ENCODE results near the gene RBMXL3. TPM values are rescaled to one million over a fixed set of nuclear protein-coding genes. Genes with fewer than 3 reads are reported as not detected.

The RBMXL3 gene
- total RNA-seq, 2 experiments from 2014 or later: not detected

DNA sequence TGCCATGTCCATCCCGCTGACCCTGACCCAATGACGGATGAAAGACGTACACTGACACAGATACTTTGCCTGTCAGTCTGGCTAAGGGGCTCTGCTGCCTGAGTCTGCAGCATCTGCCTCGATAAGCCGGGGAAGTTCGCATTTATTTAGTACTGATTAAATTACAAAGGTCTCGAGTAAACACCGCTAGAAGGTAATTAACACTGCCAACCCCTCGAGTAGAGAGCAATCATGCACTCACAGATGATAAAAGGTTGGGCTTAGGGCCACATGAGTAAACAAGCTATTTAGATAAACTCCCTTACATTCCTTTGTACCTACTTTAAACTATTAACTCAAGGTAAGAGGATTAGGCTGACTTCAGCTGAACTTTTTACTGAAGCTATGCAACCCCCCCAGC is 16.0 kb upstream of the RBMXL3 start:
- CTCF ChIA-PET: no interaction called here
- Mint-ChIP-seq H3K27me3 (no peaks in the 10 kb centered on the region), H3K9me3 (no peaks in the 10 kb centered on the region), H3K4me1 (ENCODE audit: low read depth) (no peaks in the 10 kb centered on the region), H3K36me3 (ENCODE audit: low read depth) (no peaks in the 10 kb centered on the region), H3K4me3 (no peak overlapping the region), H3K27ac (no peak overlapping the region)
- TF ChIP-seq CTCF (IDR thresholded peaks at IDR 0.05): no peak
- no peak overlapping the region for H3K27ac ChIP-seq (ENCODE audit: low read depth in 1 of 2, low read length in 2 of 2)
- intact Hi-C loops (cut with DNase I, micrococcal nuclease): no loop called here
- DNase-seq (no peak), ATAC-seq (ENCODE audit: poor library complexity) (no peak)
- H3K27me3 ChIP-seq (ENCODE audit: control insufficient read depth in 1 of 2, insufficient read depth in 2 of 2, low read length in 2 of 2): no peaks in the 10 kb centered on the region
- no peaks in the 10 kb centered on the region for H3K36me3 ChIP-seq (ENCODE audit: insufficient read depth, low read length)
- POLR2A ChIA-PET: no interaction called here
- H3K4me1 ChIP-seq (ENCODE audit: insufficient read depth, low read length): no peaks in the 10 kb centered on the region
- H3K9me3 ChIP-seq (ENCODE audit: control insufficient read depth in 1 of 2, insufficient read depth in 1 of 2, low read length in 2 of 2): no peaks in the 10 kb centered on the region
- H3K4me3 ChIP-seq (ENCODE audit: low read length): no peak overlapping the region

DNA sequence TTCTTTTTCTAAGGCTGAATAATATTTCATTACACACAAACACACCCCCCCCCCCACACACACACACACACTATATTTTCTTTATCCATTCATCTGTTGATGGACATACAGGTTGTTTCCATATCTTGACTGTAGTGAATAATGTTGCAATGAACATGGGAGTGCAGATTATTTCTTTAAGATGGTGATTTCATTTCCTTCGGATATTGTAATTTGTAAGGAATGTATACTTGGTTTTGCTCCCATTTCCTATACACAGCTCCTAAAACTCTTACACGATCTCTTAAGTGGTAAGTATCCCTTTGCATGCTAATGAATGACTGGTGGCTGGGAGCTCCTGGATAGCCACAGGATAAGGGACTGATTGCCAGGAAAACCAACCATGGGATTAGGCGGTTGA is 14.7 kb upstream of the RBMXL3 start:
- no peaks in the 10 kb centered on the region for H3K36me3 Mint-ChIP-seq (ENCODE audit: low read depth)
- CTCF ChIA-PET: no interaction called here
- ATAC-seq (ENCODE audit: poor library complexity): no peak
- H3K9me3 Mint-ChIP-seq: no peaks in the 10 kb centered on the region
- no peak overlapping the region for H3K27ac ChIP-seq (ENCODE audit: low read depth in 1 of 2, low read length in 2 of 2)
- H3K9me3 ChIP-seq (ENCODE audit: control insufficient read depth in 1 of 2, insufficient read depth in 1 of 2, low read length in 2 of 2): no peaks in the 10 kb centered on the region
- H3K27me3 Mint-ChIP-seq: no peaks in the 10 kb centered on the region
- DNase-seq: no peak
- no peaks in the 10 kb centered on the region for H3K36me3 ChIP-seq (ENCODE audit: insufficient read depth, low read length)
- no peaks in the 10 kb centered on the region for H3K4me1 Mint-ChIP-seq (ENCODE audit: low read depth)
- no peak overlapping the region for H3K4me3 Mint-ChIP-seq
- POLR2A ChIA-PET: no interaction called here
- intact Hi-C loops (cut with DNase I, micrococcal nuclease): no loop called here
- H3K4me3 ChIP-seq (ENCODE audit: low read length): no peak overlapping the region
- no peaks in the 10 kb centered on the region for H3K4me1 ChIP-seq (ENCODE audit: insufficient read depth, low read length)
- TF ChIP-seq CTCF (IDR thresholded peaks at IDR 0.05): no peak
- H3K27ac Mint-ChIP-seq: no peak overlapping the region
- H3K27me3 ChIP-seq (ENCODE audit: control insufficient read depth in 1 of 2, insufficient read depth in 2 of 2, low read length in 2 of 2): no peaks in the 10 kb centered on the region

DNA sequence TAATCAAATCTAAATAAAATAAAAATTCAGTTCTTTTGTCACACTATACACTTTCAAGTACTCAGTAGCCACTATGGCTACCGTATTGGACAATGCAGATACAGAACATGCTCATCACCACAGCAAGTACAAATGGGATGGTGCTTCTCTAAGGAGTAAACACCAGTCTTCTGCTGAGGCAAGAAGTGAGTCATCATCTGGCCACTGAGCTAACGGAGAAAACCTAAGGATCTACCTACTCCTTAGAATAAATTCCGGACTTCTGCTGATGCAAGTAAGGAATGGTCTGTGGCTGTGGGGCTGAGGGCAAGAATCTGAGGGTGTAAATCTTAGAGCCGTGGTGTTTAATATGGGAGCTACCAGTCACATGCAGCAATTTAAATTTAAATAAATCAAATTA is 11.3 kb upstream of the RBMXL3 start:
- intact Hi-C loops (cut with DNase I, micrococcal nuclease): no loop called here
- Mint-ChIP-seq H3K4me3 (no peak overlapping the region), H3K4me1 (ENCODE audit: low read depth) (no peaks in the 10 kb centered on the region), H3K9me3 (no peaks in the 10 kb centered on the region), H3K36me3 (ENCODE audit: low read depth) (no peaks in the 10 kb centered on the region), H3K27ac (no peak overlapping the region), H3K27me3 (no peaks in the 10 kb centered on the region)
- DNase-seq: no peak
- Histone ChIP-seq H3K36me3 (ENCODE audit: insufficient read depth, low read length) (no peaks in the 10 kb centered on the region), H3K4me3 (ENCODE audit: low read length) (no peak overlapping the region), H3K4me1 (ENCODE audit: insufficient read depth, low read length) (no peaks in the 10 kb centered on the region), H3K9me3 (ENCODE audit: control insufficient read depth in 1 of 2, insufficient read depth in 1 of 2, low read length in 2 of 2) (no peaks in the 10 kb centered on the region), H3K27ac (ENCODE audit: low read depth in 1 of 2, low read length in 2 of 2) (no peak overlapping the region), H3K27me3 (ENCODE audit: control insufficient read depth in 1 of 2, insufficient read depth in 2 of 2, low read length in 2 of 2) (no peaks in the 10 kb centered on the region)
- POLR2A ChIA-PET: no interaction called here
- TF ChIP-seq CTCF (IDR thresholded peaks at IDR 0.05): no peak
- ATAC-seq (ENCODE audit: poor library complexity): no peak
- CTCF ChIA-PET: no interaction called here
